Osteocyte (in vitro differentiated cells): ENCODE measurements around the gene CLIC3. TPM values are rescaled to one million over a fixed set of nuclear protein-coding genes. Genes with fewer than 3 reads are reported as not detected.

Experiments
- DNase-seq: peaks from one replicate; pipeline ENCODE4 v3.0.0; 2021; ENCODE audit warnings: mixed read lengths; ENCODE audit not compliant: unreplicated experiment; ENCODE audit errors: extremely low spot score
- H3K27ac Mint-ChIP-seq: one replicate; pipeline ENCODE4 v1.8.0; 2021; ENCODE audit warnings: mild to moderate bottlenecking, mixed read lengths; ENCODE audit not compliant: unreplicated experiment
- H3K27me3 Mint-ChIP-seq: one replicate; pipeline ENCODE4 v1.8.0; 2021; ENCODE audit warnings: mixed read lengths; ENCODE audit not compliant: unreplicated experiment
- H3K36me3 Mint-ChIP-seq: one replicate; pipeline ENCODE4 v1.8.0; 2021; ENCODE audit warnings: mixed read lengths; ENCODE audit not compliant: unreplicated experiment
- H3K4me1 Mint-ChIP-seq: one replicate; pipeline ENCODE4 v1.8.0; 2021; ENCODE audit warnings: mixed read lengths; ENCODE audit not compliant: unreplicated experiment
- H3K4me3 Mint-ChIP-seq: one replicate; pipeline ENCODE4 v1.8.0; 2021; ENCODE audit warnings: mild to moderate bottlenecking, moderate library complexity, mixed read lengths; ENCODE audit not compliant: unreplicated experiment
- H3K9me3 Mint-ChIP-seq: one replicate; pipeline ENCODE4 v1.8.0; 2021; ENCODE audit warnings: mixed read lengths; ENCODE audit not compliant: unreplicated experiment
- total RNA-seq: library from RNA; stranded (reverse); gene quantifications from 2 replicates; pipeline ENCODE4 v1.2.1, GENCODE V29; 2021
- TF ChIP-seq, protein P1 (sequence below): fragments of 200-600 bp; sonication (generic); IDR thresholded peaks from 2 replicates; pipeline ENCODE4 v1.5.0; 2021; ENCODE audit warnings: antibody characterized with exemption, mild to moderate bottlenecking, moderate library complexity

CLIC3 gene
- total RNA-seq, 1 donor from 2014 or later = not detected

DNA sequence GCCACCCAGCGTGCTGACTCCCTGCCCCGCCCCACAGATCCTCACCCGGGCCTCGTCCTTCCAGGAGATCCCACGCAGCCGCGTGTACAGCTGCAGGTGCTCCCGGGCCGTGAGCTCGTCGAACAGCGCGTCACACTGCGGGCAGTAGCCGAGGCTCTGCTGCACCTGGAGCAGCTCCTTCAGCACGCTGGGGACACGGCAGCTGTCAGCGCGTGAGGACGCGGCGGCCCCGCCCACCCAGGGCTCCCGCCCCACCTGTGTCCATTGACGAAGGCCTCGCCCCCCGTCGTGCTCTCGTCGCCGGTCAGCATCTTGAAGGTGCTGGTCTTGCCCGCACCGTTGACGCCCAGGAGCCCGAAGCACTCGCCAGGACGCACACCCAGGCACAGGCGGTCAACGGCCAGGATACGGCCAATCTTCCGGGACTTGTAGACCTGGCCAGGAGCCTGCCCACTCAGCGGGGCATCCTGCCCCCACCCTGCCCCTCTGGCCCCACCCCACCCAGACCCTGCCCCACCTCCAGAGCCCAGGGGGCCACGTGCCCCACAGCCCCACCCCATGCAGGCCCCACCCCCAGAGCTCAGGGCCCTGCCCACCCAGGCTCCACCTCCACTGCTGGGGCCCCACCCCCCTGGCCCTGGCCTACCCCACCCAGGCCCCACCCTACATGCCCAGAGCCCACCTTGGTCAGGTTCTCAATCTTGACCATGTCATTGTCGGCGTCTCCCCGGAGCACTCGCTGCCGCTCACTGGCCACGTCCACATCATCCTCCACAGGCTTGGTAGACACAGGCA, 13.8 kb upstream of the CLIC3 start:
- TF ChIP-seq, protein P1, sequence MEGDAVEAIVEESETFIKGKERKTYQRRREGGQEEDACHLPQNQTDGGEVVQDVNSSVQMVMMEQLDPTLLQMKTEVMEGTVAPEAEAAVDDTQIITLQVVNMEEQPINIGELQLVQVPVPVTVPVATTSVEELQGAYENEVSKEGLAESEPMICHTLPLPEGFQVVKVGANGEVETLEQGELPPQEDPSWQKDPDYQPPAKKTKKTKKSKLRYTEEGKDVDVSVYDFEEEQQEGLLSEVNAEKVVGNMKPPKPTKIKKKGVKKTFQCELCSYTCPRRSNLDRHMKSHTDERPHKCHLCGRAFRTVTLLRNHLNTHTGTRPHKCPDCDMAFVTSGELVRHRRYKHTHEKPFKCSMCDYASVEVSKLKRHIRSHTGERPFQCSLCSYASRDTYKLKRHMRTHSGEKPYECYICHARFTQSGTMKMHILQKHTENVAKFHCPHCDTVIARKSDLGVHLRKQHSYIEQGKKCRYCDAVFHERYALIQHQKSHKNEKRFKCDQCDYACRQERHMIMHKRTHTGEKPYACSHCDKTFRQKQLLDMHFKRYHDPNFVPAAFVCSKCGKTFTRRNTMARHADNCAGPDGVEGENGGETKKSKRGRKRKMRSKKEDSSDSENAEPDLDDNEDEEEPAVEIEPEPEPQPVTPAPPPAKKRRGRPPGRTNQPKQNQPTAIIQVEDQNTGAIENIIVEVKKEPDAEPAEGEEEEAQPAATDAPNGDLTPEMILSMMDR = no peak
- Mint-ChIP-seq H3K4me1 (no peaks in the 10 kb centered on the region), H3K36me3 (peaks cover 1% of the 10 kb centered on the region), H3K9me3 (no peaks in the 10 kb centered on the region), H3K4me3 (no peak overlapping the region), H3K27ac (no peak overlapping the region), H3K27me3 (no peaks in the 10 kb centered on the region)
- no peak for DNase-seq

DNA sequence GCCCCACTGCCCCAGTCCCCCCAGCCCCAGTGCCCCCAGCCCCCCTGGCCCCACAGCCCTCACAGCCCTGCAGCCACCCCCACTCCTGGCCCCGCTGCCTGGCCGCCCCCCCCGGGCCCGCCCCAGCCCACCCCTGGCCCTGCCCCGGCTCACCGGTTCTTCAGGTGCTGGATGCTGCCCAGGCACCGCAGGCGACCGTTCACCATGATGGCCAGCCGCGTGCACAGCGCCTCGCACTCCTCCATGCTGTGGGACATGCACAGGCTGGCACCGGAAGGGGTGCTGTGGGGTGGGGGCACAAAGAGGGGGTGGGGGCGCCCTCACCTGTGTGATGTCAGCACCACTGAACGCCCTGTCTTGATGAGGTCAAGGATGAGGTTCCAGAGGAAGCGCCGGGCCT, 12.8 kb upstream of the CLIC3 start:
- H3K4me1 Mint-ChIP-seq = no peaks in the 10 kb centered on the region
- no peaks in the 10 kb centered on the region for H3K9me3 Mint-ChIP-seq
- no peak overlapping the region for H3K4me3 Mint-ChIP-seq
- no peaks in the 10 kb centered on the region for H3K27me3 Mint-ChIP-seq
- no peak for DNase-seq
- peaks cover 1% of the 10 kb centered on the region for H3K36me3 Mint-ChIP-seq
- TF ChIP-seq, protein P1 = no peak
- no peak overlapping the region for H3K27ac Mint-ChIP-seq

DNA sequence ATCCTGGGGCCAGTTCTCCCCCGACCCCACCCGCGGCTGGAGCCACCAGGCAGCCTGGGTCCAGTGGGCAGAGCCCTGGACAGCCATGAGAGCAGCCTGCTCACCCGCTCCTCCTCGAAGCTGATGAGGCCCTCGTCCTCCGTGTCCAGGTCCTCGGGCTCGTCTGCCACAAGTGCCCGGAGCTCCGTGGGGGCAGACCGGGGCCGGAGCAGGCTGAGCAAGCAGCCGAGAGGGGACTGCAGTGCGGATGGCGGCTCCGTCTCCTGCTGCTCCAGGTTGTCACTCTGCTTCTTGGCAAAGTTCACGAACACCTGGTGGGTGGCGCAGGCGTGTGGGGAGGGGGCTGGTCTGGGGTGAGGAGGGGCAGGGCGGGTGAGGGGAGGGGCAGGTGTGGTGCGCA, 11.9 kb upstream of the CLIC3 start:
- H3K4me3 Mint-ChIP-seq = no peak overlapping the region
- H3K27me3 Mint-ChIP-seq = no peaks in the 10 kb centered on the region

DNA sequence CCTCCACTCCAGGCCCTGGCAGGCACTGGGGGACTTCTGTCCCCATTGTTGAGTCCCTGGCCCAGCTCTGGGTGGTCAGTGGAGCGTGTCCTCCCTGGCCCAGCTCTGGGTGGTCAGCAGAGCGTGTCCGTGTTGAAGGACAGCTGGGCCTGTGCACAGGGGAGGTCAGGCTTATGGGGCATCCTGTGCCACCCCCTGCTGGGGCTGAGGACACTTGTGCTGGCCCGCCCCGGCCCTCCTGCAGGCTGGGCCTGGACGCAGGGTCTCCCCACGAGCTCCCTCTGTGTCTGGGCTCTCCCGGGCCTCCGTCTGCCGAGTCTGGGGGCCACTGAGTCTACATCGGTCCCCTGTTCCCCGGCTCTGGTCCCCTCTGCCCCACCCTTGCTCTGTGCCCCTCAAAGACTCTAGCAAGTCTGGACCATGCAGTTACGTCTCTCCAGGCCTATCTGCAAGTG, 11.5 kb upstream of the CLIC3 start:
- Mint-ChIP-seq H3K9me3 (no peaks in the 10 kb centered on the region), H3K27ac (no peak overlapping the region), H3K27me3 (no peaks in the 10 kb centered on the region), H3K4me1 (no peaks in the 10 kb centered on the region), H3K4me3 (no peak overlapping the region), H3K36me3 (no peaks in the 10 kb centered on the region)
- DNase-seq = no peak
- TF ChIP-seq, protein P1 = no peak

More for the DNA sequence above, 11.9 kb upstream of the CLIC3 start:
- TF ChIP-seq, protein P1 = no peak
- Mint-ChIP-seq H3K36me3 (no peaks in the 10 kb centered on the region), H3K27ac (no peak overlapping the region), H3K4me1 (no peaks in the 10 kb centered on the region), H3K9me3 (no peaks in the 10 kb centered on the region)
- no peak for DNase-seq

DNA sequence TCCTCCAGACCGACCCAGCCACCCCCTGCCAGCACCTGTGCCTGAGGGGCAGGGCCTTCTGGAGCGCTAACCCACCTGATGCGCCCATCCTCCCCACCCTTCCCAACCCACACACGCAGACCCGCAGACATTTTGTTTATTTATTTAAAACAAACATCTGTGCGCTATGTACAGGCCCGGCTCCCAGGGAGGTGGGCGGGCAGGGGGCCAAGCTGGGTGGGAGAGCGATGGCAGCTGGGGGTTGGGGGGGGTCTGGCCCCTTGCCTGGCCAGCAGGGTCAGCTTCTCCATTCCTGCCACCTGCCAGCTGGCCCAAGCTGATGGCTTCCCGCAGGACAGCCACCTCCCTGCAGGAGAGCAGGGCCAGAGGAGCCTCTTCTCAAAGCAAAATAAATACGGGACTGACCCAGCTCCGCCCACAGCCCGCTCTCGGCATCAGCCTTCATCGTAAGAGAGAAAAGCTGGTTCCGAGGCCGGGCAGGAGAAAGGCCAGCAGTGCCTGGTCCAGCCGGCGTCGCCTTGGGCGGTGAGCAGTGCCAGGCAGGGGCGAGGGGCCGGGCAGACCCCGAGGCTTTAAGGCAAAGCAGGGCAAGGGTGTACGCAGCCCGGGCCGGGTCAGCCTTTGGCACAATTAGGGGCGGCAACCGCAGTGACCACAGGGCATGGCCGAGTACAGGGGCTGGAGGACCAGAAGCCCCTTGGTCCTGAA, 10.9 kb upstream of the CLIC3 start:
- Mint-ChIP-seq H3K9me3 (no peaks in the 10 kb centered on the region), H3K36me3 (no peaks in the 10 kb centered on the region), H3K4me3 (no peak overlapping the region), H3K27ac (no peak overlapping the region), H3K4me1 (no peaks in the 10 kb centered on the region), H3K27me3 (no peaks in the 10 kb centered on the region)
- DNase-seq = no peak
- TF ChIP-seq, protein P1 = no peak
